GM19463 (cell line): Measurements from ENCODE around the gene ATP6V1E1.

ENCODE experiments used
- ATAC-seq: cut with Tn5 transposase; IDR thresholded peaks from one replicate; pipeline ENCODE4 v1.9.1; 2021; ENCODE audit warnings: mild to moderate bottlenecking, moderate library complexity; ENCODE audit not compliant: unreplicated experiment

Gene ATP6V1E1

GRCh38 chr22:17548756-17549035 lies 79.9 kb downstream of the ATP6V1E1 start:
- no peak for ATAC-seq

GRCh38 chr22:17548010-17548755 lies 80.4 kb downstream of the ATP6V1E1 start:
- ATAC-seq, result no peak

GRCh38 chr22:17542452-17542851 lies 86.1 kb downstream of the ATP6V1E1 start:
- ATAC-seq, result no peak
